H9 (cell line): ENCODE results near the gene P2RY12. TPM values are rescaled to one million over a fixed set of nuclear protein-coding genes. Genes with fewer than 3 reads are reported as not detected.

Source experiments
- DNase-seq: peaks from one replicate; pipeline ENCODE4 v3.0.0-alpha.2; 2017
- H2AFZ ChIP-seq: one replicate; pipeline ENCODE4 v1.6.1; 2013; ENCODE audit warnings: mild to moderate bottlenecking, low read length, control low read depth, moderate library complexity
- H2AK5ac ChIP-seq: 2 replicates; pipeline ENCODE4 v1.6.1; 2013; ENCODE audit warnings: low read length, control low read depth, mixed read lengths; ENCODE audit not compliant: insufficient read length
- H2BK120ac ChIP-seq: one replicate; pipeline ENCODE4 v1.6.1; 2013; ENCODE audit warnings: low read depth, mild to moderate bottlenecking, low read length, control low read depth, inconsistent platforms; ENCODE audit not compliant: poor library complexity, severe bottlenecking
- H2BK12ac ChIP-seq: 2 replicates; pipeline ENCODE4 v1.6.1; 2013; ENCODE audit warnings: low read length, control low read depth, mixed read lengths, low read depth; ENCODE audit not compliant: insufficient read length
- H2BK15ac ChIP-seq: 2 replicates; pipeline ENCODE4 v1.6.1; 2013; ENCODE audit warnings: low read depth, low read length, control low read depth
- H2BK20ac ChIP-seq: one replicate; pipeline ENCODE4 v1.6.1; 2013; ENCODE audit warnings: low read depth, mild to moderate bottlenecking, low read length, control low read depth, inconsistent platforms; ENCODE audit not compliant: poor library complexity, severe bottlenecking
- H2BK5ac ChIP-seq: 2 replicates; pipeline ENCODE4 v1.6.1; 2013; ENCODE audit warnings: low read length, control low read depth, mixed read lengths; ENCODE audit not compliant: insufficient read length
- H3K14ac ChIP-seq: 2 replicates; pipeline ENCODE4 v1.6.1; 2013; ENCODE audit warnings: low read length, control low read depth; ENCODE audit not compliant: insufficient read depth
- H3K18ac ChIP-seq: 2 replicates; pipeline ENCODE4 v1.6.1; 2013; ENCODE audit warnings: low read depth, mild to moderate bottlenecking, mixed read lengths, low read length, control low read depth; ENCODE audit not compliant: insufficient read length
- H3K23ac ChIP-seq: 2 replicates; pipeline ENCODE4 v1.6.1; 2013; ENCODE audit warnings: low read length, control low read depth, mixed read lengths, low read depth; ENCODE audit not compliant: insufficient read length
- H3K23me2 ChIP-seq: 2 replicates; pipeline ENCODE4 v1.6.1; 2013; ENCODE audit warnings: low read depth, mild to moderate bottlenecking, mixed read lengths, low read length, control low read depth; ENCODE audit not compliant: insufficient read length, poor library complexity, severe bottlenecking
- H3K27ac ChIP-seq: 2 replicates; pipeline ENCODE4 v1.5.1; 2013; ENCODE audit warnings: low read length, control low read depth, mixed read lengths, low read depth; ENCODE audit not compliant: insufficient read length
- H3K27me3 ChIP-seq: 2 replicates; pipeline ENCODE4 v1.6.1; 2013; ENCODE audit warnings: low read length, control low read depth, inconsistent platforms; ENCODE audit not compliant: insufficient read depth
- H3K4ac ChIP-seq: 2 replicates; pipeline ENCODE4 v1.6.1; 2013; ENCODE audit warnings: low read depth, mild to moderate bottlenecking, control low read depth, inconsistent platforms, low read length, moderate library complexity
- H3K4me1 ChIP-seq: 2 replicates; pipeline ENCODE4 v1.6.1; 2013; ENCODE audit warnings: low read length, control low read depth, inconsistent platforms; ENCODE audit not compliant: insufficient read depth
- H3K4me2 ChIP-seq: 2 replicates; pipeline ENCODE4 v1.6.1; 2013; ENCODE audit warnings: low read length, control low read depth, mixed read lengths; ENCODE audit not compliant: insufficient read length, insufficient read depth
- H3K56ac ChIP-seq: 2 replicates; pipeline ENCODE4 v1.6.1; 2013; ENCODE audit warnings: low read depth, mild to moderate bottlenecking, mixed read lengths, low read length, control low read depth; ENCODE audit not compliant: insufficient read length
- H3K79me1 ChIP-seq: 2 replicates; pipeline ENCODE4 v1.6.1; 2013; ENCODE audit warnings: low read depth, mild to moderate bottlenecking, moderate library complexity, low read length, control low read depth, inconsistent platforms; ENCODE audit not compliant: insufficient read depth, poor library complexity, severe bottlenecking
- H3K79me2 ChIP-seq: 2 replicates; pipeline ENCODE4 v1.6.1; 2013; ENCODE audit warnings: low read length, control low read depth, inconsistent platforms; ENCODE audit not compliant: insufficient read depth
- H3K9ac ChIP-seq: 2 replicates; pipeline ENCODE4 v1.6.1; 2013; ENCODE audit warnings: low read length, control low read depth, mixed read lengths; ENCODE audit not compliant: insufficient read length; ENCODE audit errors: extremely low read depth
- H3K9me3 ChIP-seq: one replicate; pipeline ENCODE4 v1.6.1; 2013; ENCODE audit warnings: low read depth, low read length, inconsistent platforms; ENCODE audit not compliant: control insufficient read depth
- H3T11ph ChIP-seq: one replicate; pipeline ENCODE4 v1.6.1; 2013; ENCODE audit warnings: mild to moderate bottlenecking, low read length, control low read depth, inconsistent platforms
- H4K20me1 ChIP-seq: one replicate; pipeline ENCODE4 v1.6.1; 2013; ENCODE audit not compliant: control insufficient read depth, insufficient read length, insufficient read depth
- H4K5ac ChIP-seq: 2 replicates; pipeline ENCODE4 v1.6.1; 2013; ENCODE audit warnings: low read depth, mild to moderate bottlenecking, mixed read lengths, low read length, control low read depth; ENCODE audit not compliant: insufficient read length
- H4K8ac ChIP-seq: replicated peaks from 2 replicates; pipeline ENCODE4 v1.6.1; 2013; ENCODE audit warnings: low read length, control low read depth, mixed read lengths, low read depth; ENCODE audit not compliant: insufficient read length
- H4K91ac ChIP-seq: 2 replicates; pipeline ENCODE4 v1.6.1; 2013; ENCODE audit warnings: low read depth, mild to moderate bottlenecking, moderate library complexity, mixed read lengths, low read length, control low read depth; ENCODE audit not compliant: insufficient read length
- H3K27ac Mint-ChIP-seq, 3 experiments: 2 replicates in 2 of 3; 3 replicates in 1 of 3; pipeline ENCODE4 v1.8.0; 2020 to 2021; ENCODE audit warnings: mixed read lengths in 3 of 3, mild to moderate bottlenecking in 1 of 3, moderate library complexity in 1 of 3
- H3K27me3 Mint-ChIP-seq: 2 replicates; pipeline ENCODE4 v1.8.0; 2021; ENCODE audit warnings: low read depth, mild to moderate bottlenecking, moderate library complexity, mixed read lengths
- H3K36me3 Mint-ChIP-seq, 3 experiments: 2 replicates in 2 of 3; 3 replicates in 1 of 3; pipeline ENCODE4 v1.8.0; 2020 to 2021; ENCODE audit warnings: low read depth in 3 of 3, mixed read lengths in 3 of 3; ENCODE audit not compliant: insufficient read depth in 1 of 3
- H3K4me1 Mint-ChIP-seq, 2 experiments: 2 replicates each; pipeline ENCODE4 v1.8.0; 2020; ENCODE audit warnings: mixed read lengths in 2 of 2
- H3K4me3 Mint-ChIP-seq, 2 experiments: 2 replicates in 1 of 2; 3 replicates in 1 of 2; pipeline ENCODE4 v1.8.0; 2020 to 2021; ENCODE audit warnings: mild to moderate bottlenecking in 2 of 2, mixed read lengths in 2 of 2, moderate library complexity in 1 of 2
- H3K9me3 Mint-ChIP-seq, 2 experiments: 2 replicates in 1 of 2; 3 replicates in 1 of 2; pipeline ENCODE4 v1.8.0; 2020; ENCODE audit warnings: mild to moderate bottlenecking in 2 of 2, mixed read lengths in 2 of 2, moderate library complexity in 1 of 2
- WGBS: extraction: QIAGEN DNeasy Blood & Tissue Kit; methylation state at CpG from one replicate; pipeline ENCODE4 v1.1.7; 2013; ENCODE audit warnings: missing lambda C conversion rate, low lambda C conversion rate, mixed read lengths; ENCODE audit not compliant: insufficient read length; ENCODE audit errors: extremely low coverage; 5-methylcytosine and 5-hydroxymethylcytosine counted together
- total RNA-seq: library from RNA; stranded (reverse); gene quantifications from 2 replicates; pipeline ENCODE4 v1.2.1, GENCODE V29; 2021
- TF ChIP-seq, protein P1 (sequence below): fragments of 200-600 bp; sonication (generic); conservative IDR thresholded peaks from 3 replicates; pipeline ENCODE4 v1.8.0; 2021; ENCODE audit warnings: antibody characterized with exemption, mild to moderate bottlenecking

The P2RY12 gene
- total RNA-seq, 1 experiment from 2014 or later: not detected

GRCh38 chr3:151395806-151396205 lies 11.3 kb upstream of the P2RY12 start:
- peaks cover 7 to 19% (median 16%) of the 10 kb centered on the region in 3 experiments; a peak in 6 of 7 replicates for H3K36me3 Mint-ChIP-seq
- H3K23me2 ChIP-seq: no peaks in the 10 kb centered on the region
- H4K5ac ChIP-seq: no peak overlapping the region
- H3K27ac ChIP-seq: no peak overlapping the region
- no peak overlapping the region for H2BK12ac ChIP-seq
- H3K4me3 Mint-ChIP-seq: no peak overlapping the region
- H2AFZ ChIP-seq: no peak overlapping the region
- peaks cover 42 to 48% of the 10 kb centered on the region in 2 experiments for H3K4me1 Mint-ChIP-seq
- TF ChIP-seq, protein P1, sequence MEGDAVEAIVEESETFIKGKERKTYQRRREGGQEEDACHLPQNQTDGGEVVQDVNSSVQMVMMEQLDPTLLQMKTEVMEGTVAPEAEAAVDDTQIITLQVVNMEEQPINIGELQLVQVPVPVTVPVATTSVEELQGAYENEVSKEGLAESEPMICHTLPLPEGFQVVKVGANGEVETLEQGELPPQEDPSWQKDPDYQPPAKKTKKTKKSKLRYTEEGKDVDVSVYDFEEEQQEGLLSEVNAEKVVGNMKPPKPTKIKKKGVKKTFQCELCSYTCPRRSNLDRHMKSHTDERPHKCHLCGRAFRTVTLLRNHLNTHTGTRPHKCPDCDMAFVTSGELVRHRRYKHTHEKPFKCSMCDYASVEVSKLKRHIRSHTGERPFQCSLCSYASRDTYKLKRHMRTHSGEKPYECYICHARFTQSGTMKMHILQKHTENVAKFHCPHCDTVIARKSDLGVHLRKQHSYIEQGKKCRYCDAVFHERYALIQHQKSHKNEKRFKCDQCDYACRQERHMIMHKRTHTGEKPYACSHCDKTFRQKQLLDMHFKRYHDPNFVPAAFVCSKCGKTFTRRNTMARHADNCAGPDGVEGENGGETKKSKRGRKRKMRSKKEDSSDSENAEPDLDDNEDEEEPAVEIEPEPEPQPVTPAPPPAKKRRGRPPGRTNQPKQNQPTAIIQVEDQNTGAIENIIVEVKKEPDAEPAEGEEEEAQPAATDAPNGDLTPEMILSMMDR: no peak
- H3K27me3 Mint-ChIP-seq: no peaks in the 10 kb centered on the region
- H3K27ac Mint-ChIP-seq: no peak overlapping the region
- no peak overlapping the region for H2BK15ac ChIP-seq
- peaks cover 2% of the 10 kb centered on the region; the same call in 1 of the 2 replicates for H3K4me1 ChIP-seq
- no peaks in the 10 kb centered on the region for H3K79me1 ChIP-seq
- H3T11ph ChIP-seq: no peak overlapping the region
- H3K56ac ChIP-seq: no peak overlapping the region
- no peaks in the 10 kb centered on the region for H3K9me3 Mint-ChIP-seq
- no peak overlapping the region for H3K18ac ChIP-seq
- no peak overlapping the region for H4K8ac ChIP-seq
- no peaks in the 10 kb centered on the region for H3K9me3 ChIP-seq
- no peaks in the 10 kb centered on the region for H4K20me1 ChIP-seq
- no peaks in the 10 kb centered on the region for H3K27me3 ChIP-seq
- H2AK5ac ChIP-seq: no peak overlapping the region
- H3K4ac ChIP-seq: no peak overlapping the region
- no peak overlapping the region for H2BK20ac ChIP-seq
- WGBS: no CpG with 5 or more reads among the region's 3 CpGs
- H4K91ac ChIP-seq: no peak overlapping the region
- H2BK120ac ChIP-seq: no peak overlapping the region
- H3K4me2 ChIP-seq: no peak overlapping the region
- H3K23ac ChIP-seq: no peak overlapping the region
- H3K79me2 ChIP-seq: no peaks in the 10 kb centered on the region
- no peak overlapping the region for H3K9ac ChIP-seq
- no peak overlapping the region for H3K14ac ChIP-seq
- H2BK5ac ChIP-seq: no peak overlapping the region
- DNase-seq: no peak
